Measurements from ENCODE around the gene FBXL14.

The FBXL14 gene

DNA sequence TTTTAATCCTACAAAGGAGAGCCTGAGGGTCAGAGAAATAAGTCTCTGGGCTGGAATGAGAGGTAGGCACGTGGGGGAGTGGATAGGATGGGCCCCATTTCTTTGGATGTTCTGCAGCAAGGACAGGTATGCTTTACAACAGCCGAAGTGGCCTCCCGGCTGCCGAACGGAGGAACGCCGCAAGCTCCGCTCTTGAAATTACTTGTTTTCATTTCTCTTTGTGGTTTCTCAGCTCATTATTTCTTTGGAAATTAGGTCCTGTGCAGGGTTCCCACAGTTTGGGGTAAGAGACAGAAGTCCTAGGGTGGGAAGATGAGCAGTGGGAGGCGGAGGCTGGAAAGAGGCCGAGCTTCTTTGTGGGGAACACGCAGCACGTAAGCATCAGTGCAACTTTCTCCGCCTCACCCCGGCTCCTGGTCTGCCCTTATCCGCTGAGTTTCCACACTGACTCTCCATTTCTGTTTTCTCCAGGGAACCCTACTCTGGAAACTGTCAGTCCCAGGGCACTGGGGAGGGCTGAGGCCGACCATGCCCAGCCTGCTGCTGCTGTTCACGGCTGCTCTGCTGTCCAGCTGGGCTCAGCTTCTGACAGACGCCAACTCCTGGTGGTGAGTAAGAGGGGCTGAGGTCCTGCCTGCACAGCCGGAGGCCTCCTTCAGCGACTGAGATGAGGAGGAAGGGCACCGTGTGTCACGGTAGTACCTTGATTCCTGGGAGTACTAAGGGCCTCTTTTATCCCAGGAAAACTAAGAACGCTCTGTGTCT, 36.6 kb upstream of the FBXL14 start:
- Histone ChIP-seq H3K79me2 (ENCODE audit: low read length) (peaks cover 23% of the 10 kb centered on the region), H3K9me3 (replicated peaks; ENCODE audit: insufficient read depth, low read length) (no peaks in the 10 kb centered on the region), H3K4me1 (ENCODE audit: low read length) (no peaks in the 10 kb centered on the region), H3F3A (ENCODE audit: insufficient read depth, low read length) (0 out of 2 replicates have a peak, but pooled peaks cover 2% of the 10 kb centered on the region), H3K9ac (ENCODE audit: low read length) (no peak overlapping the region), H3K9me2 (replicated peaks; ENCODE audit: insufficient read depth, low read length) (no peaks in the 10 kb centered on the region), H3K36me3 (replicated peaks; ENCODE audit: insufficient read depth, low read length) (peaks cover 3% of the 10 kb centered on the region), H3K27ac (ENCODE audit: low read length) (no peak overlapping the region), H3K4me2 (ENCODE audit: low read depth, low read length) (no peak overlapping the region), H4K20me1 (ENCODE audit: insufficient read depth, low read length) (no peaks in the 10 kb centered on the region), H2AFZ (ENCODE audit: low read length) (no peak overlapping the region), H3K4me3 (ENCODE audit: low read length) (no peak overlapping the region), H3K27me3 (replicated peaks; ENCODE audit: insufficient read depth, low read length) (no peaks in the 10 kb centered on the region)
- no peak for TF ChIP-seq EZH2 (optimal IDR thresholded peaks at IDR 0.05; ENCODE audit: low read depth, low read length)
- no peak for TF ChIP-seq EZH2phosphoT487 (IDR thresholded peaks at IDR 0.05; ENCODE audit: low read length)
- no peak for TF ChIP-seq CTCF (IDR thresholded peaks at IDR 0.05; ENCODE audit: low read length)
- DNase-seq, result no peak

DNA sequence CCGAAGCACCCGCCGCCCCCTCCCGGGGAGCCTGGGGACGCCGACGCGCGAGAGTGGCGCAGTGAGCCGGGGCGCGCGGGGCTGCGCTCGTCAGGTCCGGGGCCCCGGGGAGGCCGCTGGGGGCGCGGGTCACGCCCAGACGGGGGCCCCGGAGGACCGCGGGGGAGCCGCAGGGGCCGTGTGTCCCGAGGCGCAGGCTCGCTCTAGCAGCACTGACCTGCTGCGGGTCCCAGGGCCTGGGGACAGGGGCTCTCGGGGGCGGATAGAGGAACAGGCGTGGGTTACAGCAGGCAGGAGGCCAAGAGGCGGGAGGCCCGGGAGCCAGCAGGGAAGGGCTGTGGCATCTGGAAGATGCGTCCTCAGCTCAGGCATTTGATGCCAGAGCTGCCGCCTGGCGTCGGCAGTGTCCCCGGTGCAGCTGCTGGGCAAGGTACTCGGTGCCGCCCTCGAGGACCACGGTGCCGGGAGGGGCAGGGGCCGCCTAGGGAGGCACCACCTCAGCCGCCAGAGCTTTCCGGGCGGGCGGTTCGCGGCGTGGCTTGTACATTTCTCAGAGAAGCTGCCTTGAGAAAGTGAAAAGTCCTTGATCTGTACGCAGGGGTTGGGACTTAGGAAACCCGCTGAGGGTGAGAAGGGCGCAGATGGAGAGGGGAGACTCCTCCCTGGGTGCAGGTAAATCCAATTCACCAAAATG, 35.9 kb upstream of the FBXL14 start:
- H3K36me3 ChIP-seq (replicated peaks; ENCODE audit: insufficient read depth, low read length), result peaks cover 1% of the 10 kb centered on the region
- no peak overlapping the region for H3K4me2 ChIP-seq (ENCODE audit: low read depth, low read length)
- no peak overlapping the region for H3K9ac ChIP-seq (ENCODE audit: low read length)
- H3K9me3 ChIP-seq (replicated peaks; ENCODE audit: insufficient read depth, low read length), result no peaks in the 10 kb centered on the region
- TF ChIP-seq EZH2 (optimal IDR thresholded peaks at IDR 0.05; ENCODE audit: low read depth, low read length) (no peak), CTCF (IDR thresholded peaks at IDR 0.05; ENCODE audit: low read length) (no peak), EZH2phosphoT487 (IDR thresholded peaks at IDR 0.05; ENCODE audit: low read length) (no peak)
- no peak overlapping the region for H3K27ac ChIP-seq (ENCODE audit: low read length)
- no peaks in the 10 kb centered on the region for H4K20me1 ChIP-seq (ENCODE audit: insufficient read depth, low read length)
- no peak overlapping the region for H2AFZ ChIP-seq (ENCODE audit: low read length)
- no peak for DNase-seq
- no peaks in the 10 kb centered on the region for H3K27me3 ChIP-seq (replicated peaks; ENCODE audit: insufficient read depth, low read length)
- H3K4me3 ChIP-seq (ENCODE audit: low read length), result no peak overlapping the region
- H3K79me2 ChIP-seq (ENCODE audit: low read length), result peaks cover 24% of the 10 kb centered on the region
- H3K9me2 ChIP-seq (replicated peaks; ENCODE audit: insufficient read depth, low read length), result no peaks in the 10 kb centered on the region
- no peaks in the 10 kb centered on the region for H3K4me1 ChIP-seq (ENCODE audit: low read length)
- 0 out of 2 replicates have a peak, but pooled peaks cover 2% of the 10 kb centered on the region for H3F3A ChIP-seq (ENCODE audit: insufficient read depth, low read length)

GRCh38 chr12:1629338-1630132, 35.2 kb upstream of the FBXL14 start:
- Histone ChIP-seq H3K4me1 (ENCODE audit: low read length) (no peaks in the 10 kb centered on the region), H3K9me3 (replicated peaks; ENCODE audit: insufficient read depth, low read length) (no peaks in the 10 kb centered on the region), H2AFZ (ENCODE audit: low read length) (no peak overlapping the region), H3K27me3 (replicated peaks; ENCODE audit: insufficient read depth, low read length) (no peaks in the 10 kb centered on the region), H3F3A (ENCODE audit: insufficient read depth, low read length) (0 out of 2 replicates have a peak, but pooled peaks cover 2% of the 10 kb centered on the region), H3K79me2 (ENCODE audit: low read length) (peaks cover 31% of the 10 kb centered on the region), H3K9ac (ENCODE audit: low read length) (no peak overlapping the region), H4K20me1 (ENCODE audit: insufficient read depth, low read length) (no peaks in the 10 kb centered on the region), H3K4me3 (ENCODE audit: low read length) (no peak overlapping the region), H3K36me3 (replicated peaks; ENCODE audit: insufficient read depth, low read length) (no peaks in the 10 kb centered on the region; the same call in none of the 2 replicates), H3K4me2 (ENCODE audit: low read depth, low read length) (no peak overlapping the region), H3K9me2 (replicated peaks; ENCODE audit: insufficient read depth, low read length) (no peaks in the 10 kb centered on the region), H3K27ac (ENCODE audit: low read length) (no peak overlapping the region)
- TF ChIP-seq CTCF (IDR thresholded peaks at IDR 0.05; ENCODE audit: low read length), result no peak
- TF ChIP-seq EZH2phosphoT487 (IDR thresholded peaks at IDR 0.05; ENCODE audit: low read length), result no peak
- TF ChIP-seq EZH2 (optimal IDR thresholded peaks at IDR 0.05; ENCODE audit: low read depth, low read length), result no peak
- no peak for DNase-seq
